ENCODE results near the gene CEP250.
A peak's percentile ranks its signal among the peaks of the same experiment; 100 is the strongest.
"Not testable (repeated sequence)": the region's sequence is repeated elsewhere in the genome, so short reads cannot be mapped to it uniquely, and the experiment has no call there.

Gene CEP250

GRCh38 chr20:35527122-35527769, 71.8 kb downstream of the CEP250 start:
- no peak for DNase-seq

- DNase-seq: no peak
Observed at GRCh38 chr20:35529552-35529951, 74.2 kb downstream of the CEP250 start, which contains the start of gene C20orf173. Gene C20orf173, minus strand, starts transcription at chr20:35529652. Its CDS starts 279 bp downstream, at chr20:35529373.

- peak; percentile 88 for DNase-seq
Observed at GRCh38 chr20:35539756-35540212, 84.4 kb downstream of the CEP250 start.

GRCh38 chr20:35541118-35541782, 85.9 kb downstream of the CEP250 start:
- no peak for DNase-seq

GRCh38 chr20:35541783-35542662, 86.6 kb downstream of the CEP250 start, which contains the start of gene ERGIC3:
Gene ERGIC3, plus strand, starts transcription at chr20:35542078. Its CDS starts 20 bp downstream, at chr20:35542098.
- peak; percentile 94 for DNase-seq

- no peak for DNase-seq
Observed at GRCh38 chr20:35542990-35543389, 87.6 kb downstream of the CEP250 start.

GRCh38 chr20:35544436-35544835, 89.0 kb downstream of the CEP250 start:
- DNase-seq: no peak

- not testable (repeated sequence) for DNase-seq
Observed at GRCh38 chr20:35544941-35545340, 89.5 kb downstream of the CEP250 start.

- DNase-seq: no peak
Observed at GRCh38 chr20:35546127-35546526, 90.7 kb downstream of the CEP250 start.

- DNase-seq: no peak
Observed at GRCh38 chr20:35547329-35547728, 91.9 kb downstream of the CEP250 start.

- DNase-seq: no peak
Observed at GRCh38 chr20:35551503-35551902, 96.1 kb downstream of the CEP250 start.

GRCh38 chr20:35552914-35553313, 97.5 kb downstream of the CEP250 start:
- DNase-seq: no peak

- DNase-seq: not testable (repeated sequence)
Observed at GRCh38 chr20:35555461-35555860, 100.1 kb downstream of the CEP250 start.

- no peak for DNase-seq
Observed at GRCh38 chr20:35555951-35556645, 100.7 kb downstream of the CEP250 start.

GRCh38 chr20:35556871-35557270, 101.5 kb downstream of the CEP250 start:
- no peak for DNase-seq

GRCh38 chr20:35558451-35558850, 103.1 kb downstream of the CEP250 start:
- DNase-seq: no peak

- no peak for DNase-seq
Observed at GRCh38 chr20:35559042-35559693, 103.8 kb downstream of the CEP250 start.

- DNase-seq: no peak
Observed at GRCh38 chr20:35560105-35560511, 104.7 kb downstream of the CEP250 start.

- DNase-seq: no peak
Observed at GRCh38 chr20:35560541-35560940, 105.1 kb downstream of the CEP250 start.

- peak; percentile 74 for DNase-seq
Observed at GRCh38 chr20:35561268-35561667, 105.9 kb downstream of the CEP250 start.

GRCh38 chr20:35561671-35562070, 106.3 kb downstream of the CEP250 start:
- peak; percentile 37 for DNase-seq

- no peak for DNase-seq
Observed at GRCh38 chr20:35562541-35563110, 107.2 kb downstream of the CEP250 start.
